IMR-90 (cell line): ENCODE measurements around the gene KCP. TPM values are rescaled to one million over a fixed set of nuclear protein-coding genes. Genes with fewer than 3 reads are reported as not detected.
"Not testable (repeated sequence)": the region's sequence is repeated elsewhere in the genome, so short reads cannot be mapped to it uniquely, and the experiment has no call there.

Source experiments
- ATAC-seq: fragments of 200-7000 bp; cut with Tn5 transposase; 2 replicates; pipeline ENCODE4 v1.9.1; 2020; ENCODE audit warnings: low read depth, mild to moderate bottlenecking, moderate library complexity
- BruUV-seq: library from RNA; stranded (reverse); fragments of 400-500 nt; replicated peaks from 2 replicates; lab custom pipeline; 2021; lab: Mats Ljungman, UMichigan
- CTCF ChIA-PET: fragments of 300-600 bp; formaldehyde crosslinking; extraction: SDS; loops from one replicate; lab custom pipeline; 2021; ENCODE audit warnings: antibody characterized with exemption; lab: Yijun Ruan, JAX
- POLR2A ChIA-PET: fragments of 300-600 bp; sonication (Branson Sonifier 250); formaldehyde crosslinking; loops from one replicate; lab custom pipeline; 2022; ENCODE audit warnings: antibody characterized with exemption; ENCODE audit not compliant: unreplicated experiment; lab: Charles Lee
- DNase-seq: peaks from one replicate; pipeline ENCODE4 v3.0.0; 2013
- H2AFZ ChIP-seq: replicated peaks from 2 replicates; pipeline ENCODE3; 2013; ENCODE audit warnings: low read length, mild to moderate bottlenecking; ENCODE audit not compliant: poor library complexity
- H2AK5ac ChIP-seq: 2 replicates; pipeline ENCODE4 v1.6.1; 2013; ENCODE audit warnings: low read depth, low read length, inconsistent platforms
- H2AK9ac ChIP-seq: replicated peaks from 2 replicates; pipeline ENCODE3; 2013; ENCODE audit warnings: mild to moderate bottlenecking, low read depth, low read length, moderate library complexity; ENCODE audit not compliant: poor library complexity
- H2BK120ac ChIP-seq: 2 replicates; pipeline ENCODE4 v1.6.1; 2013; ENCODE audit warnings: low read depth, low read length, inconsistent platforms
- H2BK15ac ChIP-seq: 3 replicates; pipeline ENCODE4 v1.6.1; 2013; ENCODE audit warnings: low read depth, low read length, inconsistent platforms
- H2BK20ac ChIP-seq: 2 replicates; pipeline ENCODE4 v1.6.1; 2013; ENCODE audit warnings: low read depth, mild to moderate bottlenecking, inconsistent platforms, low read length, moderate library complexity
- H2BK5ac ChIP-seq: 2 replicates; pipeline ENCODE4 v1.6.1; 2013; ENCODE audit warnings: mild to moderate bottlenecking, low read depth, low read length, inconsistent platforms; ENCODE audit not compliant: poor library complexity, severe bottlenecking
- H3K14ac ChIP-seq: replicated peaks from 2 replicates; pipeline ENCODE4 v1.6.1; 2013; ENCODE audit warnings: low read depth, low read length, inconsistent platforms
- H3K18ac ChIP-seq: 2 replicates; pipeline ENCODE4 v1.6.1; 2013; ENCODE audit warnings: low read depth, low read length, control low read depth
- H3K23ac ChIP-seq: 2 replicates; pipeline ENCODE4 v1.6.1; 2013; ENCODE audit warnings: low read depth, low read length, inconsistent platforms
- H3K27ac ChIP-seq: 2 replicates; pipeline ENCODE4 v1.5.1; 2013; ENCODE audit warnings: mild to moderate bottlenecking, control low read depth, low read length; ENCODE audit not compliant: insufficient read depth
- H3K27me3 ChIP-seq: 2 replicates; pipeline ENCODE4 v1.6.1; 2013; ENCODE audit warnings: low read length; ENCODE audit not compliant: control insufficient read depth, insufficient read depth
- H3K36me3 ChIP-seq: 2 replicates; pipeline ENCODE4 v1.6.1; 2013; ENCODE audit warnings: low read length, mixed read lengths; ENCODE audit not compliant: control insufficient read depth, insufficient read depth
- H3K4ac ChIP-seq: 2 replicates; pipeline ENCODE4 v1.6.1; 2013; ENCODE audit warnings: low read depth, low read length, inconsistent platforms
- H3K4me1 ChIP-seq: 2 replicates; pipeline ENCODE4 v1.6.1; 2013; ENCODE audit warnings: low read length, mixed read lengths; ENCODE audit not compliant: control insufficient read depth, insufficient read depth
- H3K4me2 ChIP-seq: 2 replicates; pipeline ENCODE4 v1.6.1; 2013; ENCODE audit warnings: low read depth, mild to moderate bottlenecking, control low read depth, low read length, moderate library complexity
- H3K4me3 ChIP-seq: 2 replicates; pipeline ENCODE4 v1.5.1; 2013; ENCODE audit warnings: low read depth, mild to moderate bottlenecking, control low read depth, low read length, moderate library complexity; ENCODE audit not compliant: insufficient read depth
- H3K56ac ChIP-seq: 2 replicates; pipeline ENCODE4 v1.6.1; 2013; ENCODE audit warnings: low read length, inconsistent platforms; ENCODE audit not compliant: insufficient read depth; ENCODE audit errors: extremely low read depth
- H3K79me1 ChIP-seq, 2 experiments: 2 replicates each; pipeline ENCODE4 v1.6.1; 2013; ENCODE audit warnings: low read length in 2 of 2, inconsistent platforms in 1 of 2, low read depth in 1 of 2
- H3K9ac ChIP-seq: 2 replicates; pipeline ENCODE4 v1.6.1; 2013; ENCODE audit warnings: low read depth, low read length, control low read depth
- H3K9me1 ChIP-seq: 2 replicates; pipeline ENCODE4 v1.6.1; 2013; ENCODE audit warnings: low read length, inconsistent platforms; ENCODE audit not compliant: insufficient read depth
- H3K9me3 ChIP-seq: 2 replicates; pipeline ENCODE4 v1.6.1; 2013; ENCODE audit warnings: low read length; ENCODE audit not compliant: control insufficient read depth, insufficient read depth
- H4K20me1 ChIP-seq: 2 replicates; pipeline ENCODE4 v1.6.1; 2013; ENCODE audit warnings: low read length, inconsistent platforms; ENCODE audit not compliant: insufficient read depth
- H4K5ac ChIP-seq: 2 replicates; pipeline ENCODE4 v1.6.1; 2013; ENCODE audit warnings: mild to moderate bottlenecking, low read depth, low read length, control low read depth
- H4K8ac ChIP-seq, 2 experiments: 2 replicates each; pipeline ENCODE4 v1.6.1; 2013; ENCODE audit warnings: low read depth in 2 of 2, low read length in 2 of 2, control low read depth in 1 of 2, inconsistent platforms in 1 of 2
- H4K91ac ChIP-seq: 2 replicates; pipeline ENCODE4 v1.6.1; 2013; ENCODE audit warnings: low read depth, low read length, inconsistent platforms; ENCODE audit not compliant: insufficient read depth
- WGBS, 2 experiments: methylation state at CpG; one replicate each; pipeline versions ENCODE4 v1.1.5 to v1.1.7; 2013; ENCODE audit warnings: missing lambda C conversion rate in 2 of 2; ENCODE audit not compliant: insufficient read length in 1 of 2; ENCODE audit errors: extremely low coverage in 2 of 2; 5-methylcytosine and 5-hydroxymethylcytosine counted together
- dilution Hi-C: fragments of 300-500 bp; cut with HindIII; formaldehyde crosslinking; loops from one replicate; pipeline ENCODE4 v1.14.3; 2018; ENCODE audit warnings: low sequenced_read_pairs; ENCODE audit not compliant: unreplicated experiment
- in situ Hi-C: fragments of 300-500 bp; cut with MboI; formaldehyde crosslinking; loops from 3 replicates; pipeline ENCODE4 v1.14.3; 2019; ENCODE audit warnings: low sequenced_read_pairs, inconsistent platforms, mixed read lengths
- intact Hi-C: fragments of 100-400 bp; cut with micrococcal nuclease; formaldehyde crosslinking; loops from 2 replicates; pipeline ENCODE4 v1.10.0; 2022
- polyA plus RNA-seq, 3 experiments: library from polyadenylated mRNA; depleted of rRNA; stranded (reverse); fragments of >200 nt; gene quantifications; 2 replicates each; pipeline ENCODE4 v1.2.3, GENCODE V29; 2012; ENCODE audit warnings: low replicate concordance in 1 of 3
- total RNA-seq: library from RNA; depleted of rRNA; stranded (reverse); fragments of >200 nt; gene quantifications from 2 replicates; pipeline ENCODE4 v1.2.3, GENCODE V29; 2012

Gene KCP
- total and polyA plus RNA-seq, 2 of the 4 experiments (the other 2 are of a cell fraction): 0.03 TPM; not detected in 1

- H3K4me1 ChIP-seq, H2BK20ac ChIP-seq, H3K18ac ChIP-seq, H4K20me1 ChIP-seq, H3K9me1 ChIP-seq, H3K4me3 ChIP-seq, H4K5ac ChIP-seq, CTCF ChIA-PET, DNase-seq, H3K23ac ChIP-seq, H4K91ac ChIP-seq, H2BK120ac ChIP-seq, H2BK15ac ChIP-seq, H3K9me3 ChIP-seq, H2AK5ac ChIP-seq, ATAC-seq, BruUV-seq, H3K36me3 ChIP-seq, H3K4ac ChIP-seq, H3K4me2 ChIP-seq, in situ Hi-C loops, intact Hi-C loops, H3K9ac ChIP-seq, H2BK5ac ChIP-seq, H4K8ac ChIP-seq, H3K27ac ChIP-seq, H3K56ac ChIP-seq, H2AK9ac ChIP-seq, H3K79me1 ChIP-seq, dilution Hi-C loops, H3K14ac ChIP-seq, H2AFZ ChIP-seq, POLR2A ChIA-PET: not testable (repeated sequence)
- WGBS, 2 experiments: no CpG with 5 or more reads among the region's 20 CpGs
- H3K27me3 ChIP-seq: peaks cover 78% of the 10 kb centered on the region
Observed at GRCh38 chr7:128912709-128913495, 2.4 kb upstream of the KCP start.
